Heart right ventricle (tissue), 16 donors: ENCODE measurements around the gene MLH3. TPM values are rescaled to one million over a fixed set of nuclear protein-coding genes. Genes with fewer than 3 reads are reported as not detected.
A peak's percentile ranks its signal among the peaks of the same experiment; 100 is the strongest.

ENCODE experiments used
- ATAC-seq, 8 donors: fragments of 200-7000 bp; cut with Tn5 transposase; one replicate each; pipeline ENCODE4 v1.9.1; 2020; ENCODE audit warnings: mild to moderate bottlenecking in 8 of 8, moderate library complexity in 8 of 8, moderate number of reproducible peaks in 1 of 8
- DNase-seq, 2 donors: peaks; one replicate each; pipeline ENCODE4 v3.0.0-alpha.2; 2020
- H3K27ac ChIP-seq, 10 donors: fragments of 200-600 bp; sonication (generic) in 2 of 10; one replicate each; pipeline versions ENCODE4 v1.5.0 to v1.8.0; 2020 to 2022; ENCODE audit warnings: mild to moderate bottlenecking in 3 of 10
- H3K27me3 ChIP-seq, 7 donors: fragments of 200-600 bp; one replicate each; pipeline ENCODE4 v1.8.0; 2021 to 2022; ENCODE audit warnings: mild to moderate bottlenecking in 2 of 7
- H3K36me3 ChIP-seq, 9 donors: fragments of 200-600 bp; sonication (generic) in 1 of 9; one replicate each; pipeline versions ENCODE4 v1.5.0 to v1.8.0; 2020 to 2022; ENCODE audit warnings: mild to moderate bottlenecking in 2 of 9
- H3K4me1 ChIP-seq, 9 donors: fragments of 200-600 bp; sonication (generic) in 1 of 9; one replicate each; pipeline versions ENCODE4 v1.5.0 to v1.8.0; 2020 to 2022; ENCODE audit warnings: mild to moderate bottlenecking in 4 of 9
- H3K4me3 ChIP-seq, 10 donors: fragments of 200-600 bp; sonication (generic) in 2 of 10; one replicate each; pipeline versions ENCODE4 v1.5.0 to v1.8.0; 2020 to 2022; ENCODE audit warnings: mild to moderate bottlenecking in 7 of 10, moderate library complexity in 2 of 10
- H3K9me3 ChIP-seq, 11 donors: fragments of 200-600 bp in 10 of 11; sonication (generic) in 2 of 11; one replicate each; pipeline versions ENCODE4 v1.5.0 to v1.8.0; 2013 to 2022; ENCODE audit warnings: mild to moderate bottlenecking in 2 of 11, control low read depth in 1 of 11, moderate library complexity in 1 of 11
- CTCF ChIP-seq, 9 donors: fragments of 200-600 bp; sonication (generic) in 2 of 9; IDR thresholded peaks; one replicate each; pipeline versions ENCODE4 v1.5.0 to v1.8.0; 2021 to 2022; ENCODE audit warnings: antibody characterized with exemption in 9 of 9, mild to moderate bottlenecking in 5 of 9, moderate library complexity in 1 of 9
- WGBS, 2 donors: extraction: QIAGEN DNeasy Blood & Tissue Kit; methylation state at CpG; one replicate each; pipeline ENCODE4 v1.1.7; 2013; ENCODE audit warnings: inconsistent platforms in 1 of 2; 5-methylcytosine and 5-hydroxymethylcytosine counted together
- intact Hi-C, 10 donors: fragments of 100-400 bp; cut with DNase I; formaldehyde crosslinking; loops; one replicate each; pipeline versions ENCODE4 v1.11.1 to v1.14.2; 2022
- polyA plus RNA-seq, 2 donors: library from polyadenylated mRNA; stranded (reverse); fragments of 200-250 nt; gene quantifications; one replicate each; pipeline ENCODE4 v1.2.3, GENCODE V29; 2013
- total RNA-seq, 10 donors: library from RNA; stranded (reverse); fragmentation: NEBNext Ultra II Directional in 3 of 10; extraction: Animal tissue kit (Norgen Biotek cat#: 25700) in 3 of 10; gene quantifications; one replicate each; pipeline versions ENCODE4 v1.2.1 to v1.2.4, GENCODE V29; 2021 to 2023
- donor health status: Arrhythmogenic right ventricular cardiomyopathy.
- donor health status: ischemic (EF 13 %, LVEDD 7.1; RV severe dilation, severe dysfunction).
- donor health status: healthy with polysubstance abuse.
- donor health status: DM: no; HTN: yes; CAD: no.
- donor health status: DM: no; HTN: no; CAD: no.
- donor health status: ischemic (EF 25% LVEDD 6.9; RV normal size, moderate dysfunction).
- donor health status: ischemic (EF 25% LVEDD 5.7; RV mildly dilated, moderate dysfunction).
- donor health status: healthy.
- donor health status: DM: yes; HTN: yes; CAD: no.
- donor health status: Ischemic cardiomyopathy.
- donor health status: ischemic (EF 35%, LVEDD 5.7; RV mildly dilated, moderate dysfunction).
- donor health status: nonischemic (EF 11% LVEDD 7.7; RV severe dilation, severe dysfunction).
- donor health status: DM: yes; HTN: yes; CAD: no.
- donor health status: PGD.
- donor health status: ischemic (EF 29% LVEDD 5.4; RV normal size, mild dysfunction).
- donor health status: nonischemic (EF 23%, LVEDD 6.1; RV moderate dilation, normal function).

MLH3 gene
- total and polyA plus RNA-seq, 12 donors: 8.4 to 21.6 (median 18.4) TPM

GRCh38 chr14:75003250-75004027, 47.8 kb downstream of the MLH3 start:
- Histone ChIP-seq H3K36me3 (peaks cover 0 to 47% (median 26%) of the 10 kb centered on the region in 9 donors), H3K27ac (peak overlapping the region; percentile 9 to 94 (median 90)), H3K4me1 (peaks cover 0 to 31% (median 21%) of the 10 kb centered on the region in 9 donors), H3K27me3 (no peaks in the 10 kb centered on the region), H3K9me3 (peaks cover 0 to 7% (median 0%) of the 10 kb centered on the region in 11 donors), H3K4me3 (peak overlapping the region; percentile 73 to 95 (median 86))
- no peak for TF ChIP-seq CTCF (IDR thresholded peaks at IDR 0.05)
- DNase-seq (no peak), ATAC-seq (peak in 4 of 8 donors; percentile 5 to 40 (median 22))
- 9% methylated on average over 18 of the region's 18 CpGs for WGBS, 2 donors
- intact Hi-C loops: loop anchor here in 9 of 10 donors (5.0 to 10.0 kb wide), 9 partner anchors 36 to 71 kb away; partner anchors contain the start of genes ZC2HC1C (in 3 of the 9), PGF (in 2 of the 9), ACYP1 (in 1 of the 9) and MLH3 (in 1 of the 9)

GRCh38 chr14:75002392-75003249, 48.6 kb downstream of the MLH3 start, which contains the start of gene EIF2B2:
Gene EIF2B2, plus strand, starts transcription at chr14:75002921. Its CDS starts 70 bp downstream, at chr14:75002991.
- peak; percentile 99 to 100 (median 100) for ATAC-seq
- DNase-seq: peak; percentile 97 to 99
- Histone ChIP-seq H3K36me3 (peaks cover 0 to 39% (median 20%) of the 10 kb centered on the region in 9 donors), H3K4me1 (peaks cover 0 to 31% (median 21%) of the 10 kb centered on the region in 9 donors), H3K9me3 (peaks cover 0 to 7% (median 0%) of the 10 kb centered on the region in 11 donors), H3K27ac (peak within 1 kb of the TSS; percentile 59 to 94 (median 90)), H3K27me3 (no peaks in the 10 kb centered on the region), H3K4me3 (peak within 1 kb of the TSS; percentile 73 to 95 (median 86))
- peak in 4 of 9 donors; percentile 15 to 48 (median 42) for TF ChIP-seq CTCF (IDR thresholded peaks at IDR 0.05)
- WGBS, 2 donors: 0% methylated on average over 66 of the region's 66 CpGs
- intact Hi-C loops: loop anchor here in 9 of 10 donors (5.0 to 10.0 kb wide), 9 partner anchors 35 to 72 kb away; partner anchors contain the start of genes ZC2HC1C (in 3 of the 9), PGF (in 2 of the 9), ACYP1 (in 1 of the 9) and MLH3 (in 1 of the 9)

GRCh38 chr14:75001899-75002298, 49.4 kb downstream of the MLH3 start:
- Histone ChIP-seq H3K4me3 (peak overlapping the region; percentile 73 to 95 (median 86)), H3K36me3 (peaks cover 0 to 31% (median 14%) of the 10 kb centered on the region in 9 donors), H3K4me1 (peaks cover 0 to 31% (median 21%) of the 10 kb centered on the region in 9 donors), H3K9me3 (peaks cover 0 to 7% (median 0%) of the 10 kb centered on the region in 11 donors), H3K27ac (peak overlapping the region; percentile 59 to 94 (median 90)), H3K27me3 (no peaks in the 10 kb centered on the region)
- DNase-seq (no peak), ATAC-seq (peak in 1 of 8 donors; percentile 1)
- 98% methylated on average over 1 of the region's 1 CpG for WGBS, 2 donors
- intact Hi-C loops: loop anchor here in 9 of 10 donors (5.0 to 10.0 kb wide), 9 partner anchors 35 to 73 kb away; partner anchors contain the start of genes ZC2HC1C (in 3 of the 9), PGF (in 2 of the 9), ACYP1 (in 1 of the 9) and MLH3 (in 1 of the 9)
- TF ChIP-seq CTCF (IDR thresholded peaks at IDR 0.05): no peak
